Measurements from ENCODE around the gene PDLIM5.
"Not testable (repeated sequence)": the region's sequence is repeated elsewhere in the genome, so short reads cannot be mapped to it uniquely, and the experiment has no call there.

The PDLIM5 gene

GRCh38 chr4:94660614-94661013 is 208.9 kb downstream of the PDLIM5 start:
- no peak for TF ChIP-seq JUND (IDR thresholded peaks at IDR 0.05; ENCODE audit: low read depth)
- in situ Hi-C loops (cut with HindIII; ENCODE audit: low pct_unique_long_range_greater_than_20kb, low sequenced_read_pairs): no loop called here
- no peak for DNase-seq (ENCODE audit: low read depth in 1 of 2, low spot score in 1 of 2)

DNA sequence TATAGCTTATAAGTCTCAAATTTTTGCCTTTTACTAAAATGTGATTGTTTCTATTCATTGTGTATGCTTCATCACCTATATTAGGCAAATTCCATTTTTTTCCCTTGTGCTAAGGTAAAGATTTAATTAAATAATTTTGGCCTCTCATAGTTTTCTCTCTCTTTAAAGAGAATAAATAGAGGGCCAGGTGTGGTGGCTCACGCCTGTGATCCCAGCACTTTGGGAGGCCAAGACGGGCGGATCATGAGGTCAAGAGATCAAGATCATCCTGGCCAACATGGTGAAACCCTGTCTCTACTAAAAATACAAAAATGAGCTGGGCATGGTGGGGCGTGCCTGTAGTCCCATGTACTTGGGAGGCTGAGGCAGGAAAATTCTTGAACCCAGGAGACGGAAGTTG is 213.3 kb downstream of the PDLIM5 start:
- in situ Hi-C loops (cut with HindIII; ENCODE audit: low pct_unique_long_range_greater_than_20kb, low sequenced_read_pairs); DNase-seq (ENCODE audit: low read depth in 1 of 2, low spot score in 1 of 2): not testable (repeated sequence)

- DNase-seq (ENCODE audit: low read depth in 1 of 2, low spot score in 1 of 2): peak in 1 of 2 experiments; percentile 75
- in situ Hi-C loops (cut with HindIII; ENCODE audit: low pct_unique_long_range_greater_than_20kb, low sequenced_read_pairs): no loop called here
- TF ChIP-seq JUND (IDR thresholded peaks at IDR 0.05; ENCODE audit: low read depth): no peak
These were observed 214.0 kb downstream of the PDLIM5 start for GRCh38 chr4:94665500-94666404.

- in situ Hi-C loops (cut with HindIII; ENCODE audit: low pct_unique_long_range_greater_than_20kb, low sequenced_read_pairs): no loop called here
- no peak for TF ChIP-seq JUND (IDR thresholded peaks at IDR 0.05; ENCODE audit: low read depth)
- DNase-seq (ENCODE audit: low read depth in 1 of 2, low spot score in 1 of 2): no peak
These were observed 217.0 kb downstream of the PDLIM5 start for GRCh38 chr4:94668724-94669123.

DNA sequence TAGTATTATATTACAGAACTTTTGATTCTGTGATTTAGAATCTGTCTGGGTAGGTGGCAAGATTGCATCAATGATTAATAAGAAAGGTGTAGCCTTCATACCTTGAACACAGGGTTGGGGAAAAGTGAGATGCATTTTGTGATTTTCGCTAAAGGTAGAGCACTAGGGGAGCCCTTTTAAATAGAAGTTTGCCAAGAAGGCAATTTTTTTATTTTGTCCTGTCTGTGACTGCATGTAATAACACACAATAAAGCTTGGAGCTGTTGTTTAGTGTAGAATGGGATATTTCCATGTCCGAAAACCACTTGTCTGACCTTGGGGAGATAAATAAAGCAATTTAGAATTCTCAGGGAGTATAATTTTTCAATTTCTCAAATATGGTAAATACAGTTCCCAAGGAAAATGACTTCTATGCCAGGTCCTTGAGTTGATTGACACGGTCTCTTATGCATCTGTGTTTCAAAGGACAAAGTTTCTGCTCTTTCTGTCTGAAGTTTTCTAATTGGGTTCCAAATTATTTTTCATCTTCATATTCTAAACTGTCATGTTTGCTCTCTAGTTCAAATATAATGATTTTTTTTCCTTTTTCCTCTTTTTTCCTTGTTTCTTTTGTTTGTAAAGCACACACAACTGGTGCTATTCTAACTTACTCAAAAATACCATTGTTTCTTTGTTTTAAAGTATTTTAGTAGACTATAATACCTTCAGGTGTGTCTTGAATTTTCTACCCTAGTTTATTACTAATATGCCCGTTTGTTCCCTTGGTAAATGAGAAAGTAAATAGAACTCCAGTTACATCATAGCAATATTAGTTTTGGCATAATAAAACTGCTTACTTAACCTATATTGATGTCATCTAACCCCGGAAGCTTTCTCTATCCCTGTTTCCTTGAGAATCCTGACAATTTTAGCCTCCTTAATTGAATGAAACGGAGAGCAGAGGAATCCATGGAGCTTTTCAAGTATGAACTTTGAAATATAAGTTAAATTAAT is 218.2 kb downstream of the PDLIM5 start:
- peak; percentile 1 to 71 for DNase-seq (ENCODE audit: low read depth in 1 of 2, low spot score in 1 of 2)
- in situ Hi-C loops (cut with HindIII; ENCODE audit: low pct_unique_long_range_greater_than_20kb, low sequenced_read_pairs): no loop called here
- TF ChIP-seq JUND (IDR thresholded peaks at IDR 0.05; ENCODE audit: low read depth): 0 out of 2 replicates have a peak, but pooled peaks have one; percentile 32

DNA sequence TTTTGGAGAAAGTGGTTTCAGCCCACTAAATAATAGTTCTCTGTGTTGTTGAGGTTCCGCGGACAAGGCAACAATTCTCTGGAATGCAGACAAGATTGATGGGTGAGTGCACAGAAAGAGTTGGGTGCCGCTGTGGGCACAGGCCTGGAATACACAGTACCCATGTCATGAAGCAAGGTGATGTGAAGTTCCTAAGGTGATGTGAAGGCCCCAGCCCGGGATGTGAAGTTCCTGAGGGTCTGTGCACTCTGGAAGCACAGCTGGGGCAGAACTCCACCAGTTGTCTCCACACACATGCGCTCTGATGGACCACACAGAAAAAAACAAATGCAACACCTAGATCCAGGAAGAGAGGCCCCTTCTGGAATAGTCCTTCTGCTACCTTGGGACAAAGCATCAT is 219.4 kb downstream of the PDLIM5 start:
- in situ Hi-C loops (cut with HindIII; ENCODE audit: low pct_unique_long_range_greater_than_20kb, low sequenced_read_pairs): no loop called here
- TF ChIP-seq JUND (IDR thresholded peaks at IDR 0.05; ENCODE audit: low read depth): no peak
- no peak for DNase-seq (ENCODE audit: low read depth in 1 of 2, low spot score in 1 of 2)

- DNase-seq (ENCODE audit: low read depth in 1 of 2, low spot score in 1 of 2): no peak
- TF ChIP-seq JUND (IDR thresholded peaks at IDR 0.05; ENCODE audit: low read depth): no peak
- in situ Hi-C loops (cut with HindIII; ENCODE audit: low pct_unique_long_range_greater_than_20kb, low sequenced_read_pairs): no loop called here
These were observed 222.2 kb downstream of the PDLIM5 start for GRCh38 chr4:94673961-94674360.

DNA sequence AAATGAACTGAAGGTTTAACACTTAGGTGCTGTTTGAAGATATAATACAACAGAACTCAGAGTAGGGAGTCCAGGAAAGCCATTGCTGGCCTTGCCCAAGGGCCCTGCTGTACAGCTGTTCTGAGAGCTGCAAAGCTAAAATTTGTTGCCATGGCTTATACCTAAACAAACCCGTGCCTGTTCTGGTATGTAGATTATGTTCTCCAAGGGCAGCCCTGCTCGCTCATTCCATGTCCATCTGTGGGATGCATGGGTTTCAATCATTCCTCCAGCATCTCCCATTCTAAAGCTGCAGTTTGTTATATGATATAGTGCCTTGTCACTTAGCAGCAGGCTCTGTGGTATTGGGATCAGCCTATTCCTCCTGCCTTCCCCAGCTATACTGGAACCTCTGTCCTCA is 225.2 kb downstream of the PDLIM5 start:
- DNase-seq (ENCODE audit: low read depth in 1 of 2, low spot score in 1 of 2): no peak
- no peak for TF ChIP-seq JUND (IDR thresholded peaks at IDR 0.05; ENCODE audit: low read depth)
- in situ Hi-C loops (cut with HindIII; ENCODE audit: low pct_unique_long_range_greater_than_20kb, low sequenced_read_pairs): no loop called here

DNA sequence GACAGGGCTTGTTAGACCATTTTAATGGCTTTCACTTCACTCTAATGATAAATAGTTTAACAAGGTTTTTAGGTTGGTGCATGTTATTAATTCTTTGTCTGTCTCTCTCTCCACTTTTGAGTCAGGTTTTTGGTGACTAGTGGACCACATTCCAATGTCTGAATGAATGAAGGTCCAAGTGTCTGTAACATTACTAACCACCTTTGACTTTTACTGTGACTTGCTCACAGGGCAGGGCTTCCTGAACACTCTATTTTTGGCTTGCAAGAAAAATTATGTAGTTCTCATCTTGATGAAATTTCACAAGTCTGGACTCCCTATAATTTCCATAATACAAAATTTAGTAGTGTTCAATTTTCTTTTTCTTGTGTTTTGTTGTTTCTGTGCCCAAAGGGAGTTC is 227.2 kb downstream of the PDLIM5 start:
- in situ Hi-C loops (cut with HindIII; ENCODE audit: low pct_unique_long_range_greater_than_20kb, low sequenced_read_pairs): no loop called here
- DNase-seq (ENCODE audit: low read depth in 1 of 2, low spot score in 1 of 2): no peak
- no peak for TF ChIP-seq JUND (IDR thresholded peaks at IDR 0.05; ENCODE audit: low read depth)

DNA sequence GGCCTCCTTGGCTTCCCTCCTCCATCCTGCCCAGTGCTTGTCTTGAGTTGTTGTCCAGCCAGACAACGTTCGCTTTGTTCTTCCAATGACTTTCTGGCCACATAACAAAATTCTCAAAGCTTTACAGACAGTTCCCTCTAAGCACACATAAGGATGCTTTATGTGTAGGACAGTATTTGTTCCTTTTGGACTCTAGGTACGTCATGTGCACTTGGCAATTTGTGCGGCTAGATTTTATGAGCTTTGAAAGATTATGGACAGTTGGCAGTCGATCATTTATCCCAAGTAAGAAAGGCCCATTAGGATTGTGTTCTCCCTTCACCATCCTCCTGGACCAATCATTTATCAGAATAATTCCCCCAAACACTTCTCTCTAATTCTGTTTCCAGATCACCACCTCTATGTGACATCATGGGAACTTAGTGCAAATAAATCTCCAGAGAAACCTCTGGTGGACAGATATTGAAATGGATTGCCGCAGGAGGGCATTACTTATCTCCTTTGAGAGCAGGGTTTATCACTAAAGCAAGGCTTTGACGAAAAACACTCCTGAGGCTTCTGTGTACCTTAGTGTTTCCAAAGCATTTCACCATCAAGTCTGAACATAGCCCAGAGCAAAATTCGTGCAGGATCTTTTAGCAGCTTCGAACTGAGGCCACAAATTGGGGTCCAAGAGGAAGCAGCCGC is 228.6 kb downstream of the PDLIM5 start:
- TF ChIP-seq JUND (IDR thresholded peaks at IDR 0.05; ENCODE audit: low read depth): no peak
- in situ Hi-C loops (cut with HindIII; ENCODE audit: low pct_unique_long_range_greater_than_20kb, low sequenced_read_pairs): no loop called here
- DNase-seq (ENCODE audit: low read depth in 1 of 2, low spot score in 1 of 2): no peak

- in situ Hi-C loops (cut with HindIII; ENCODE audit: low pct_unique_long_range_greater_than_20kb, low sequenced_read_pairs): no loop called here
- TF ChIP-seq JUND (IDR thresholded peaks at IDR 0.05; ENCODE audit: low read depth): no peak
- DNase-seq (ENCODE audit: low read depth in 1 of 2, low spot score in 1 of 2): no peak
These were observed 234.3 kb downstream of the PDLIM5 start for GRCh38 chr4:94686086-94686485.

GRCh38 chr4:94689155-94689860 is 237.6 kb downstream of the PDLIM5 start:
- TF ChIP-seq JUND (IDR thresholded peaks at IDR 0.05; ENCODE audit: low read depth): no peak
- in situ Hi-C loops (cut with HindIII; ENCODE audit: low pct_unique_long_range_greater_than_20kb, low sequenced_read_pairs): no loop called here
- DNase-seq (ENCODE audit: low read depth in 1 of 2, low spot score in 1 of 2): no peak

Data from T47D (cell line).